ENCODE measurements around the gene SNCG. TPM values are rescaled to one million over a fixed set of nuclear protein-coding genes. Genes with fewer than 3 reads are reported as not detected.

SNCG gene
- total and polyA plus RNA-seq, 2 experiments from 2014 or later: 4.0 to 17.0 TPM

- H3K4me1 Mint-ChIP-seq: peaks cover 56% of the 10 kb centered on the region
- peak overlapping the region; percentile 95 for H3K27ac Mint-ChIP-seq
- Histone ChIP-seq H3F3A (replicated peaks; ENCODE audit: low read depth) (peaks cover 15% of the 10 kb centered on the region), H3K4me1 (ENCODE audit: insufficient read depth) (peaks cover 67% of the 10 kb centered on the region), H2AFZ (peak overlapping the region; percentile 28; the same call in 1 of the 2 replicates), H3K4me3 (no peak overlapping the region), H3K9me2 (ENCODE audit: insufficient read depth) (no peaks in the 10 kb centered on the region), H3K36me3 (ENCODE audit: insufficient read depth) (peaks cover 14% of the 10 kb centered on the region; the same call in 1 of the 2 replicates), H3K27me3 (ENCODE audit: insufficient read depth) (no peaks in the 10 kb centered on the region), H4K20me1 (replicated peaks; ENCODE audit: insufficient read depth) (no peaks in the 10 kb centered on the region), H3K79me2 (replicated peaks; ENCODE audit: insufficient read depth) (no peaks in the 10 kb centered on the region), H3K27ac (ENCODE audit: low read depth) (peak overlapping the region; percentile 96), H3K4me2 (peak overlapping the region; percentile 78)
- peaks cover 36% of the 10 kb centered on the region for H3K36me3 Mint-ChIP-seq (ENCODE audit: low read depth)
- no peak for DNase-seq (ENCODE audit: low spot score)
- ATAC-seq: no peak; the same call in 2 of the 3 replicates
- peaks cover 31% of the 10 kb centered on the region for H3K27me3 Mint-ChIP-seq (ENCODE audit: insufficient read depth, low read depth, poor library complexity)
- H3K9me3 Mint-ChIP-seq: peaks cover 38% of the 10 kb centered on the region
- H3K4me3 Mint-ChIP-seq: no peak overlapping the region; the same call in 2 of the 3 replicates
- TF ChIP-seq ETS1 (IDR thresholded peaks at IDR 0.05) (no peak), CREB1 (CRISPR knock-in tag; IDR thresholded peaks at IDR 0.05; ENCODE audit: low read depth) (no peak), NANOG (IDR thresholded peaks at IDR 0.05; ENCODE audit: borderline replicate concordance) (no peak), JUNB (IDR thresholded peaks at IDR 0.05; ENCODE audit: unreplicated experiment) (no peak), REST (IDR thresholded peaks at IDR 0.05; ENCODE audit: unreplicated experiment) (no peak), STAT1 (IDR thresholded peaks at IDR 0.05; ENCODE audit: unreplicated experiment) (no peak), ZNF331 (CRISPR knock-in tag; IDR thresholded peaks at IDR 0.05; ENCODE audit: low read depth) (no peak), EZH2phosphoT487 (IDR thresholded peaks at IDR 0.05; ENCODE audit: unreplicated experiment) (no peak), ZNF114 (CRISPR knock-in tag; IDR thresholded peaks at IDR 0.05) (no peak), CTCF (conservative IDR thresholded peaks at IDR 0.05; ENCODE audit: low read depth in 2 of 2) (no peak), EZH2 (IDR thresholded peaks at IDR 0.05; ENCODE audit: low read depth, unreplicated experiment) (no peak), POLR2AphosphoS5 (IDR thresholded peaks at IDR 0.05; ENCODE audit: low read depth) (no peak), ZNF462 (CRISPR knock-in tag; IDR thresholded peaks at IDR 0.05) (no peak)
Observed at GRCh38 chr10:86955501-86956194, 2.8 kb upstream of the SNCG start.
